Non-pigmented ciliary epithelial cell (primary cell): ENCODE results near the gene FSTL5.

Experiments used
- DNase-seq: peaks from one replicate; pipeline ENCODE4 v3.0.0-alpha.2; 2010; ENCODE audit warnings: low read depth

FSTL5 gene

GRCh38 chr4:161577579-161578301 lies 586.1 kb downstream of the FSTL5 start:
- DNase-seq: peak; percentile 45

- DNase-seq: no peak
Measured at GRCh38 chr4:161573836-161574235, 590.0 kb downstream of the FSTL5 start.

GRCh38 chr4:161564230-161564834 lies 599.5 kb downstream of the FSTL5 start:
- DNase-seq: no peak

- peak; percentile 75 for DNase-seq
Measured at GRCh38 chr4:161555689-161556660, 607.8 kb downstream of the FSTL5 start.

- DNase-seq: peak; percentile 46
Measured at GRCh38 chr4:161554372-161554990, 609.3 kb downstream of the FSTL5 start.

- no peak for DNase-seq
Measured at GRCh38 chr4:161546902-161547301, 616.9 kb downstream of the FSTL5 start.

GRCh38 chr4:161540265-161540664 lies 623.5 kb downstream of the FSTL5 start:
- DNase-seq: no peak

GRCh38 chr4:161538941-161539340 lies 624.9 kb downstream of the FSTL5 start:
- no peak for DNase-seq

GRCh38 chr4:161530710-161531109 lies 633.1 kb downstream of the FSTL5 start:
- no peak for DNase-seq

GRCh38 chr4:161525121-161525520 lies 638.7 kb downstream of the FSTL5 start:
- DNase-seq: no peak

- DNase-seq: no peak
Measured at GRCh38 chr4:161522031-161522430, 641.8 kb downstream of the FSTL5 start.

- DNase-seq: no peak
Measured at GRCh38 chr4:161519611-161520010, 644.2 kb downstream of the FSTL5 start.

GRCh38 chr4:161517941-161518340 lies 645.9 kb downstream of the FSTL5 start:
- no peak for DNase-seq

GRCh38 chr4:161505141-161505540 lies 658.7 kb downstream of the FSTL5 start:
- DNase-seq: no peak

- DNase-seq: no peak
Measured at GRCh38 chr4:161498155-161498554, 665.6 kb downstream of the FSTL5 start.

GRCh38 chr4:161486461-161486860 lies 677.3 kb downstream of the FSTL5 start:
- no peak for DNase-seq

- DNase-seq: no peak
Measured at GRCh38 chr4:161466316-161466715, 697.5 kb downstream of the FSTL5 start.

GRCh38 chr4:161463436-161463835 lies 700.4 kb downstream of the FSTL5 start:
- no peak for DNase-seq

GRCh38 chr4:161457906-161458305 lies 705.9 kb downstream of the FSTL5 start:
- DNase-seq: no peak

- no peak for DNase-seq
Measured at GRCh38 chr4:161457311-161457710, 706.5 kb downstream of the FSTL5 start.

- DNase-seq: no peak
Measured at GRCh38 chr4:161454860-161455259, 708.9 kb downstream of the FSTL5 start.

- DNase-seq: no peak
Measured at GRCh38 chr4:161448550-161449180, 715.1 kb downstream of the FSTL5 start.
